Heart left ventricle (tissue), 16 donors: ENCODE data around the gene VPS13C. TPM values are rescaled to one million over a fixed set of nuclear protein-coding genes. Genes with fewer than 3 reads are reported as not detected.

Experiments
- ATAC-seq, 4 donors: fragments of 200-7000 bp; cut with Tn5 transposase; one replicate each; pipeline ENCODE4 v1.9.1; 2020 to 2022; ENCODE audit warnings: moderate library complexity in 4 of 4, mild to moderate bottlenecking in 3 of 4, moderate number of reproducible peaks in 1 of 4
- DNase-seq, 5 donors: peaks; one replicate each; pipeline ENCODE4 v3.0.0-alpha.2; 2020
- H3K27ac ChIP-seq, 12 donors: fragments of 200-600 bp; sonication (generic) in 4 of 12; one replicate each; pipeline versions ENCODE4 v1.5.0 to v1.8.0; 2016 to 2022; ENCODE audit warnings: mild to moderate bottlenecking in 2 of 12
- H3K27me3 ChIP-seq, 9 donors: fragments of 200-600 bp; sonication (generic) in 2 of 9; one replicate each; pipeline versions ENCODE4 v1.5.1 to v1.8.0; 2016 to 2022; ENCODE audit warnings: mild to moderate bottlenecking in 3 of 9
- H3K36me3 ChIP-seq, 9 donors: fragments of 200-600 bp; sonication (generic) in 2 of 9; one replicate each; pipeline versions ENCODE4 v1.5.0 to v1.8.0; 2018 to 2022; ENCODE audit warnings: mild to moderate bottlenecking in 2 of 9
- H3K4me1 ChIP-seq, 12 donors: fragments of 200-600 bp; sonication (generic) in 4 of 12; one replicate each; pipeline versions ENCODE4 v1.5.0 to v1.8.0; 2016 to 2022; ENCODE audit warnings: mild to moderate bottlenecking in 3 of 12
- H3K4me3 ChIP-seq, 12 donors: fragments of 200-600 bp; sonication (generic) in 4 of 12; one replicate each; pipeline versions ENCODE4 v1.5.0 to v1.8.0; 2017 to 2022; ENCODE audit warnings: mild to moderate bottlenecking in 9 of 12, moderate library complexity in 4 of 12
- H3K9me3 ChIP-seq, 12 donors: fragments of 200-600 bp; sonication (generic) in 4 of 12; one replicate each; pipeline versions ENCODE4 v1.5.0 to v1.8.0; 2016 to 2022; ENCODE audit warnings: mild to moderate bottlenecking in 1 of 12
- CTCF ChIP-seq, 12 donors: fragments of 200-600 bp; sonication (generic) in 4 of 12; IDR thresholded peaks; one replicate each; pipeline versions ENCODE4 v1.5.0 to v1.8.0; 2018 to 2022; ENCODE audit warnings: antibody characterized with exemption in 12 of 12, mild to moderate bottlenecking in 5 of 12
- POLR2A ChIP-seq, 2 donors: fragments of 450-650 bp; IDR thresholded peaks; one replicate each; pipeline ENCODE4 v1.6.1; 2017; ENCODE audit warnings: antibody characterized with exemption in 2 of 2, mild to moderate bottlenecking in 2 of 2, moderate library complexity in 2 of 2
- WGBS, 4 donors: extraction: QIAGEN DNeasy Blood & Tissue Kit in 2 of 4; methylation state at CpG; one replicate each; pipeline versions ENCODE4 v1.1.5 to v1.1.7; 2013 to 2018; 5-methylcytosine and 5-hydroxymethylcytosine counted together
- intact Hi-C, 10 donors: fragments of 100-400 bp; cut with DNase I; formaldehyde crosslinking; loops; one replicate each; pipeline versions ENCODE4 v1.11.1 to v1.14.2; 2022
- polyA plus RNA-seq, 2 donors: library from polyadenylated mRNA; stranded (reverse); fragments of 200-250 nt; gene quantifications; one replicate each; pipeline ENCODE4 v1.2.3, GENCODE V29; 2013
- total RNA-seq, 9 donors: library from RNA; depleted of rRNA in 2 of 9; stranded (reverse); fragments of >200 nt in 2 of 9; fragmentation: NEBNext Ultra II Directional in 3 of 9; extraction: Animal tissue kit (Norgen Biotek cat#: 25700) in 3 of 9; gene quantifications; one replicate each; pipeline versions ENCODE4 v1.1.0 to v1.2.4, GENCODE V29; 2016 to 2023
- donor health status: ischemic (EF 13 %, LVEDD 7.1; RV severe dilation, severe dysfunction).
- donor health status: healthy with polysubstance abuse.
- donor health status: DM: no; HTN: yes; CAD: no.
- donor health status: DM: no; HTN: no; CAD: no.
- donor health status: ischemic (EF 25% LVEDD 6.9; RV normal size, moderate dysfunction).
- donor health status: ischemic (EF 25% LVEDD 5.7; RV mildly dilated, moderate dysfunction).
- donor health status: healthy.
- donor health status: DM: yes; HTN: yes; CAD: no.
- donor health status: ischemic (EF 35%, LVEDD 5.7; RV mildly dilated, moderate dysfunction).
- donor health status: nonischemic (EF 11% LVEDD 7.7; RV severe dilation, severe dysfunction).
- donor health status: DM: yes; HTN: yes; CAD: no.
- donor health status: PGD.
- donor health status: ischemic (EF 29% LVEDD 5.4; RV normal size, mild dysfunction).
- donor health status: nonischemic (EF 23%, LVEDD 6.1; RV moderate dilation, normal function).

VPS13C gene
- total and polyA plus RNA-seq, 11 donors, result 9.8 to 70.1 (median 36.5) TPM

GRCh38 chr15:61997786-61998185, 62.5 kb downstream of the VPS13C start:
- no peak for TF ChIP-seq POLR2A (IDR thresholded peaks at IDR 0.05)
- no peak for TF ChIP-seq CTCF (IDR thresholded peaks at IDR 0.05)
- intact Hi-C loops, result no loop called here
- no peaks in the 10 kb centered on the region for H3K4me1 ChIP-seq
- 68 to 89% (median 86%) methylated on average over 1 of the region's 1 CpG for WGBS, 4 donors
- H3K4me3 ChIP-seq, result no peak overlapping the region
- H3K9me3 ChIP-seq, result peaks cover 0 to 7% (median 0%) of the 10 kb centered on the region in 12 donors
- H3K36me3 ChIP-seq, result peaks cover 0 to 57% (median 21%) of the 10 kb centered on the region in 9 donors
- no peak for DNase-seq
- no peak for ATAC-seq
- no peaks in the 10 kb centered on the region for H3K27me3 ChIP-seq
- no peak overlapping the region for H3K27ac ChIP-seq

DNA sequence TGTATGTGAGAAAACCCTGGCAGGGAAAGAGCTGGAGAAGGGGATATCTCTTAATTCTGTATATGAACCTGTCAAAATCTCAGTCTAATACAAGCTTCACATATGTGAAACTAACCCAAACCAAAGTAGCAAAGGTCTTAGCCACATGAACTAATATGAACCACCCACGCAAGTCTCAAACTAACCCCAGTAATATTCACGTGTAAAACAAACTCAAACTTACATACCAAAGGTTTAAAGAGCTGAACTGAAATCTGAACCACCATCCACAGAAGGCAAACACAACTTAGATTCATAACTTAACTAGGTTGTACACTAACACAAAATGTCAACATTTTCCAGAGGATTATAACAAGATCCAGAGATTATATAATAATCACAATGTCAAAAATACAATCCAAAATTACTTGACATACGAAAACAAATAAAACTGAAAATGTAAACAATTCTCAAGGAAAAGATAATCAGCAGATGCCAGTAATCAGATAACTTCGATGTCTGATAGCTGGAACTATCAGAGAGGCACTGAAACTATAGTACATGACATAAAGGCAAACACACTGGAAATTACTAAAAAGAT, 64.1 kb downstream of the VPS13C start:
- ATAC-seq (no peak), DNase-seq (no peak)
- no peak for TF ChIP-seq POLR2A (IDR thresholded peaks at IDR 0.05)
- no peak for TF ChIP-seq CTCF (IDR thresholded peaks at IDR 0.05)
- Histone ChIP-seq H3K36me3 (peaks cover 0 to 70% (median 30%) of the 10 kb centered on the region in 9 donors), H3K4me1 (no peaks in the 10 kb centered on the region), H3K27ac (no peak overlapping the region), H3K27me3 (no peaks in the 10 kb centered on the region), H3K4me3 (no peak overlapping the region), H3K9me3 (peaks cover 0 to 7% (median 0%) of the 10 kb centered on the region in 12 donors)
- 96 to 99% (median 97%) methylated on average over 4 of the region's 4 CpGs for WGBS, 4 donors
- intact Hi-C loops, result no loop called here

- TF ChIP-seq CTCF (IDR thresholded peaks at IDR 0.05) (no peak), POLR2A (IDR thresholded peaks at IDR 0.05) (no peak)
- 82 to 92% (median 86%) methylated on average over 1 of the region's 1 CpG for WGBS, 4 donors
- peaks cover 0 to 77% (median 36%) of the 10 kb centered on the region in 9 donors for H3K36me3 ChIP-seq
These were observed 66.0 kb downstream of the VPS13C start for GRCh38 chr15:61994216-61994615.

DNA sequence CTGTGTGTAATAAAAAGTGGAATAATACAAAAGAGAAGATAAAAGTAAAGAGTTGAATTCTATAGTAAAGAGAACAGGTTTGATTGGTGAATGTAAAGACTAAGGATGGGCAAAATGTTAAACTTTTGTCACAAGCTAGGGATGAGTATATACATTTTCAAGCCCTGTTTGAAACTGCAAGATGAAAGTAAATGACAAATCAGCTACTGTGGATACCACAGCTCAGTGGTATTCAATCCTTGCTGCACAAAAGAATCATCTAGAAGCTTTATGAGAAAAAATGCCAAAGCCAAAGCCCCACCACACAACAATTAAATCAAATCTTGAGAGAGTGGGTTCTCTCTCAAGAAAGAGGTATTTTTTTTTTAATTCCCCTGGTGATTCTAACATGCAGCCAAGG, 67.7 kb downstream of the VPS13C start:
- Histone ChIP-seq H3K27me3 (no peaks in the 10 kb centered on the region), H3K9me3 (peaks cover 0 to 7% (median 0%) of the 10 kb centered on the region in 12 donors), H3K27ac (no peak overlapping the region), H3K36me3 (peaks cover 0 to 74% (median 42%) of the 10 kb centered on the region in 9 donors), H3K4me1 (no peaks in the 10 kb centered on the region), H3K4me3 (no peak overlapping the region)
- TF ChIP-seq CTCF (IDR thresholded peaks at IDR 0.05), result no peak
- DNase-seq (no peak), ATAC-seq (no peak)
- intact Hi-C loops, result no loop called here

More at GRCh38 chr15:61994216-61994615, 66.0 kb downstream of the VPS13C start:
- ATAC-seq (peak in 1 of 4 donors; percentile 49), DNase-seq (no peak)
- Histone ChIP-seq H3K4me3 (no peak overlapping the region), H3K27ac (no peak overlapping the region), H3K9me3 (peaks cover 0 to 7% (median 0%) of the 10 kb centered on the region in 12 donors), H3K27me3 (no peaks in the 10 kb centered on the region), H3K4me1 (no peaks in the 10 kb centered on the region)
- intact Hi-C loops, result no loop called here
